SW480 (cell line): ENCODE data around the gene DEFB125.
A peak's percentile ranks its signal among the peaks of the same experiment; 100 is the strongest.
"Not testable (repeated sequence)": the region's sequence is repeated elsewhere in the genome, so short reads cannot be mapped to it uniquely, and the experiment has no call there.

Experiments
- DNase-seq: peaks from one replicate; pipeline ENCODE4 v3.0.0-alpha.2; 2016; ENCODE audit warnings: low spot score

Gene DEFB125, protein sequence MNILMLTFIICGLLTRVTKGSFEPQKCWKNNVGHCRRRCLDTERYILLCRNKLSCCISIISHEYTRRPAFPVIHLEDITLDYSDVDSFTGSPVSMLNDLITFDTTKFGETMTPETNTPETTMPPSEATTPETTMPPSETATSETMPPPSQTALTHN

DNA sequence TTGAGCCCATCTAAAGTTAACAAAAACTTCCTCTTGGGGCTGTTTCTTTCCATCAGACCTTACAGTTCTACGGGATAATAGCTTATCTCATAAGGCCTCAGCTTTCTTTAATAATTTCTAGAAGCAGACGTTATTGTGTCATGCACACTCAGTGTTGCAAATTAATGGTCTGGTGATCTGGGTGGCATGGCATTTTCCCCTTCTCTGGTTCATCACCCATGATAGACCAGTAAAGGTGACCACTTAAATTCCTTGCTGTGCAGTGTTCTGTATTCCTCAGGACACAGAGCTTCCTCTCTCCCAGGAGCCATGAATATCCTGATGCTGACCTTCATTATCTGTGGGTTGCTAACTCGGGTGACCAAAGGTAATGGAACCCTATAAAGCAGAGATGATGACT, at the start of gene DEFB125:
DEFB125 (plus strand) TSS at position 272 of the 400 bp plus-strand sequence; CDS start at position 310, 38 bp downstream.
- no peak for DNase-seq

GRCh38 chr20:60035-60918, 27.2 kb upstream of the DEFB125 start:
- DNase-seq: peak; percentile 57

GRCh38 chr20:61230-61629, 26.2 kb upstream of the DEFB125 start:
- DNase-seq: no peak

DNA sequence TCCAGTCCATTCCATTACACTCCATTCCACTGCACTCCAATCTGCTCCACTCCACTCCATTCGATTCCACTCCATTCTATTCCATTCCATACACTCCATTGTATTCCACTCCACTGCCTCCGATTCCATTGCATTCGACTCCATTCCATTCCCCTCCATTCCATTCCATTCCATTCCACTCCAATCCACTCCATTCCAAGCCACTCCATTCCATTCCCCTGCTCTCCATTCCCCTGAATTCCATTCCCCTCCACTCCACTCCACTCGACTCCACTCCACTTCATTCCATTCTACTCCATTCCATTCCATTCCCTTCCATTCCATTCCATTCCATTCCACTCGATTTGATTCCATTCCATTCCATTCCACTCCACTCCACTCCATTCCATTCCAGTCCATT, 25.7 kb upstream of the DEFB125 start:
- DNase-seq: no peak

GRCh38 chr20:62487-62886, 25.0 kb upstream of the DEFB125 start:
- DNase-seq: no peak

GRCh38 chr20:64026-64603, 23.4 kb upstream of the DEFB125 start:
- no peak for DNase-seq

DNA sequence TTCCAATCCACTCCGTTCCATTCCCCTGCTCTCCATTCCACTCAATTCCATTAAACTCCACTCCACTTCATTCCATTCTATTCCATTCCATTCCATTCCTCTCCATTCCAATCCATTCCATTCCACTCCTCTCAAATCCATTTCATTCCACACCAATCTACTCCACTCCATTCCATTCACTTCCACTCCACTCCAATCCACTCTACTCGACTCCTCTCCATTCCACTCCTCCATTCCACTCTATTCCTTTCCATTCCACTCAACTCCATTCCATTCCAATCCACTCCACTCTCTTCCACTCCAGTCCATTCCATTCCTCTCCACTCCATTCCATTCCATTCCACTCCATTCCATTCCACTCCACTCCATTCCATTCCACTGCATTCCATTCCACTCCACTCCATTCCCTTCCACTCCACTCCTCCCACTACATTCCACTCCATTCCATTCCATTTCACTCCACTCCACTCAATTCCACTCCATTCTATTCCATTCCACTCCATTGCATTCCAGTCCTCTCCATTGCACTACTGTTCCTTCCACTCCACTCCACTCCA, 22.6 kb upstream of the DEFB125 start:
- no peak for DNase-seq

GRCh38 chr20:77231-77630, 10.2 kb upstream of the DEFB125 start:
- DNase-seq: no peak

DNA sequence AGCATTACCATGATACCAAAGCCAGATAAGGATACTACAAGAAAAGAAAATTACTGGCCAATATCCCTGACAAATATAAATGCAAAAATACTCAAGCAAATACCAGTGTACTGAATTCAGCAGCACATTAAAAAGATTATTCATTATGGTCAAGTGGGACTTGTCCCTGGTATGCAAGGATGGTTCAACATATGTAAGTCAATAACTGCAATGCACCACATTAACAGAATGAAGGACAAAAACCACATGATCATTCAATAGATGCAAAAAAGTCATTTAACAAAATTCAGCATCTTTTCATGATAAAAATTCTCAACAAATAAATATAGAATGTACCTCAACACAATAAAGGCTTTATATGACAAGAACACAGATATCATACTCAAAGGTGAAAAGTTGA, 9.1 kb upstream of the DEFB125 start:
- DNase-seq: no peak

- no peak for DNase-seq
These were observed 7.9 kb upstream of the DEFB125 start for GRCh38 chr20:79565-79964.

DNA sequence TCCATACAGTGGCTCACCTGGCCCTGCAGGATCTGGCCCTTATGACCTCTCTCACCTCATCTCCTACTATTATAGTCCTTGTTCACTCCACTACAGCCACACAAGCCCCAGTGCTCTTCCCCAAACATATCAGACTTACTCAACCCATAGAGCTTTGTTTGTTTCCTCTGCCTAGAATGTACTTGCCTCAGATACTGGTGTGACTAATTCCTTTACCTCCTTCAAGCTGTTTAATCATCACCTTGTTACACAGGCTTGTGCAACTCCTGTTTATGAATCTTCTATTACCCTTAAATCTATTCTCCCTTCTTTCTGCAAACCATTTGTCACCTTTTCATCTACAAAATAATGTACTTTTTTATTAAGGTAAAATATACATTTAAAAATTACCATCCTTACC, 3.2 kb downstream of the DEFB125 start:
- DNase-seq: peak; percentile 7

DNA sequence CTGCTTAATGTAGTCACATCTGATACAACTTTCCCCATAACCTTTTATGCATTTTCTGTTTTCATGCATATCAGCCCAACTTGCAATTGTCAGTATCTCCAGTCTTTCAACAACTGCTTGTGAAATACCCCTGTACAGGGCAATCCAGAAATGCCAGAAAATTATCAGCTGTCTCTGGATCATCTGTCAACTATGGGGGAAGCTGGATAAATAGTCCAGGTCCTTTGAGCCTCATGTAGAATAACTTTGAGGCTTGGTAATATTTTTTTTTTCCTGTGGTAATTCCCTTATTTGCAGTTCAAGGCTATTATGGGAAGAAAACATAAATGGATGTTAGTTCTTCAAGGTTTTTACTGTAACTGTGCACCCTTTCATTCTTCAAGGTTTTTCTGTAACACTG, 6.2 kb downstream of the DEFB125 start:
- DNase-seq: no peak

DNA sequence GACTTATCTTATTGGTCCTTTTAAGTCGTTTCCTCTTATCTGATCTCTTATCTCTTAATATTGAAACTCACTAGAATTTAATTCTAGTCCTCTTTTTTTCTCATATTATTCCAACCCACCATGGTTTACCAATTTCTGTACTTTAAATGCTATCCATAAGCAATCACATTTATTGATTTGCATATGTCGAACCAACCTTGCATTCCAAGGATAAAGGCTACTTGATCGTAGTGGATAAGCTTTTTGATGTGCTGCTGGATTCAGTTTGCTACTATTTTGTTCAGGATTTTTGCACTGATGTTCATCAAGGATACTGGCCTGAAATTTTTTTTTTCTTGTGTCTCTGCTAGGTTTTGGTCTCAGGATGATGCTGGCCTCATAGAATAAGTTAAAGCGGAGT, 7.7 kb downstream of the DEFB125 start:
- no peak for DNase-seq

DNA sequence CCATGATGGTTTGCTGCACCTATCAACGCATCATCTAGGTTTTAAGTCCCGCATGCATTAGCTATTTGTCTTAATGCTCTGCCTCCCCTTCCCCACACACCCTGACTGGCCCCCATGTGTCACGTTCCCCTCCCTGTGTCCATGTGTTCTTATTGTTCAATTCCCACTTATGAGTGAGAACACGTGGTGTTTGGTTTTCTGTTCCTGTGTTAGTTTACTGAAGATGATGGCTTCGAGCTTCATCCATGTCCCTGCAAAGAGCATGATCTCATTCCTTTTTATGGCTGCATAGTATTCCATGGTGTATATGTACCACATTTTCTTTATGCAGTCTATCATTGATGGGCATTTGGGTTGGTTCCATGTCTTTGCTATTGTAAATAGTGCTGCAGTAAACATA, 10.2 kb downstream of the DEFB125 start:
- not testable (repeated sequence) for DNase-seq

DNA sequence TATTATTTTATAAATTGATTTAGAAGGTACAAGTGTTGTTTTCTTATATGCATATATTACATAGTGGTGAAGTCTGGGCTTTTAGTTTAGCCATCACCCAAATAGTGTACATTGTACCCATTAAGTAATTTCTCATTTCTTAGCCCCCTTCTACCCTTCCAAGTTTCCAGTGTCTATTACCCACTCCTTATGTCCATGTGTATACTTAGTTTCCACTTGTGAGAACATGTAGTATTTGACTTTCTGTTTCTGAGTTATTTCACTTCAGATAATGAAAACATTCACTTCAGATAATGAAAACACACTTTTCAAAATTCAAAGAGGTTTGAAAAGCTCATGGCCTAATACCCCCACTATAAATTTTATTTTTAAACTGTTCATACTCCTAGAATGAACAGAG, 14.5 kb downstream of the DEFB125 start:
- DNase-seq: no peak

GRCh38 chr20:103456-103855, 16.0 kb downstream of the DEFB125 start:
- DNase-seq: no peak

- no peak for DNase-seq
These were observed 24.9 kb downstream of the DEFB125 start for GRCh38 chr20:112396-112795.

DNA sequence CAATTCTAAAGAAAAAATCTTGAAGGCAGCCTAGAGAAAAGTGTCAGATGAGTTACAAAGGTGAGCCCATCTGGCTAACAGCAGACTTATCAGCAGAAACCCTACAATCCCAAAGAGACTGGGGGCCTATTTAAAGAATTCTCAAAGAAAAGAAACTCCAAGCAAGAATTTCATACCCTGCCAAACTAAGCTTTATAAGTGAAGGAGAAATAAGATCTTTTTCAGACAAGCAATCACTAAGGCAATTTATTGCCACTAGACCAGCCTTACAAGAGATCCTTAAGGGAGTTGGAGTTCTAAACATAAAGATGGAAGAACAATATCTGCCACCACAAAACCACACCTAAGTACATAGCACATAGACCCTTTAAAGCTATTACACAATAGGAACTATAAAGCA, 30.0 kb downstream of the DEFB125 start:
- no peak for DNase-seq

- DNase-seq: not testable (repeated sequence)
These were observed 42.4 kb downstream of the DEFB125 start for GRCh38 chr20:129786-130323.

GRCh38 chr20:137668-138490, 50.4 kb downstream of the DEFB125 start:
- DNase-seq: peak; percentile 63

- DNase-seq: no peak
These were observed 54.8 kb downstream of the DEFB125 start, which contains the start of gene DEFB126 for GRCh38 chr20:142290-142689. Gene DEFB126, plus strand, starts transcription at chr20:142590. Its CDS starts 39 bp downstream, at chr20:142629.

DNA sequence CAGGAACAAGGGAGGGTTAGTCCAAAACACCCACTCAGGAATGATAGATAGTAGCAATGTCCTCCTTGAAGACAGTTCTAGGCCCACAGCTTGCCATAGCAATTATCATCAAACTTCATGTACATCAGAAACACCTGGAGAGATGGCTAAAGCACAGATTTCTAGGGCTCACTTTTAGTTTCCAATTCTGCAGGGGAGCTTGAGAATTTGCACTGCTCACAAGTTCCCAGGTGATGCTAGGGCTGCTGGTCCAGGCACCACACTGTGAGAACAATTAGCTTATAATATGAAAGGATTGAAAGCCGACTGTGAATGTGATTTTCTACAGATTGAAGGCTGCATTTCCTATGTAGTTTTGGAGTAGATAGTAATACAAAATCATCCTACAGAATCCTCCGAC, 58.4 kb downstream of the DEFB125 start:
- DNase-seq: no peak
